COLO668 (cell line): Measurements from ENCODE around the gene TAMM41.
"Not testable (repeated sequence)": the region's sequence is repeated elsewhere in the genome, so short reads cannot be mapped to it uniquely, and the experiment has no call there.

ENCODE experiments used
- DNase-seq: peaks from one replicate; lab custom pipeline; 2025; ENCODE audit not compliant: unreplicated experiment; lab: John Stamatoyannopoulos, UW

TAMM41 gene

DNA sequence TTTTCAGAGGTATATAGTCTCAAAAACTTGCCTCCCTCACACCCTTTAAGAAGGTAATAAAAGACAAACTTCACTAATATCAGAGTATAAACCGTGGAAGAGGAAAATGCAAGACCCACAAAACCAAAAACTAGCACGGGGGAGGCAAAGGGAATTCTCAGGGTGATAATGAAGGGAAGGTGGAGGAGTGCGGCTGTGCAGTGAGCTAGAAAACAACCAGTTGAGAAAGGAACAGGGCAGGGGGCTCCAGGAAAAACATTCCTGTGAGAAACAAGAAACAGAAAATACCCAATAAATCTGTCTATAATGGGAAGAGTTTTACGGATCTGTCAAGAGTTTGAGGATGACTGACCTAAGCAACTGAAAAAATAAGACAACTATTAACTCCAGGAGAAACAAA is 31.6 kb downstream of the TAMM41 start:
- no peak for DNase-seq

DNA sequence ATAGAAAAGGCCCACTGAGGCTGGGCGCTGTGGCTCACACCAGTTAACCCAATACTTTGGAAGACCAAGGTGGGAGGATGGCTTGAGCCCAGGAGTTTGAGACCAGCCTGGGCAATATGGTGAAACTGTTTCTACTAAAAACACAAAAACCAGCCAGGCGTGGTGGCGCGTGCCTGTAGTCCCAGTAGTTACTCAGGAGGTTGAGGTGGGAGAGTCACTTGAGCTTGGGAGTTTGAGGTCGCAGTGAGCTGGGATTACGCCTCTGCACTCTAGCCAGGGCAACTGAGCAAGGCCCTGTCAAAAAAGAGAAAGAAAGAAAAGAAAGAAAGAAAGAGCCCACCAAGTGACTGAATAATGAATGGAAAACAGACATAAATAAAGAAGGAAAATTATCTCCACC is 32.0 kb downstream of the TAMM41 start:
- no peak for DNase-seq

DNA sequence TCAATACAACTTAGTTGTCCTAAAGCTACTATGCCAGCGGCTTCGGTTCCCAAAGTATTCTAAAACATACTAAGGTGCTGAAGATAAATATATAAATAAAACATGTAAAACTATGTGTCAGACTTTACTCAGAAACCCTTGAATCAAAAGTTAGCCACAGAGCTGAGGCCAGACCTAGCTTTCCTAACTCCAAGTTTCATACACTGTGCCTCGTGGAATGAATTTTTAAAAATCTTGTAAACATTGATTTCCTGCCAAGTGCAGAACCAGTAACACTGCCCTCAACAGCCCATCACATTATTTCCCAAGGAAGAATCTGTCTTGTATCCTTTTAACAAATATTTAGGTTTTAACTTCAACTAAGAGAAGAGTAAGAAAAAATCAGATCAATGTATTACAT is 36.4 kb downstream of the TAMM41 start:
- DNase-seq: no peak

DNA sequence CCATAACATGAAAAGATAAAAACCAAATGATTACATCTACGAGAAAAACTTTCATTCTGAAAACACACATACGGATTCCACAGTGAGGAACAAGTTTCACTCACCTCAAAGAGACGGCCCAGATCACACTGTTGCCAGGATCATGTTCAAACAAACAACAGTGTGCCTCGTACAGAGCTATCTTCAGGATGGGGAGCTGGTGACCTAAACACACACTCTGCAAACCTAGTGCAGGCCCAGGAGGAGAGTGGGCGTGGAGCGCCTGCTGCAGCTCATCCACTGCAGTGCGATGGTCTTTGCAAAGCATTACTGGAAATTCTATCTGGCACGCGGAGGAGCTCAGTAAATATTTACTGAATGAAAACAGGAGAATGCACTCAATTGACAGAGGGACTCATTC is 38.5 kb downstream of the TAMM41 start:
- DNase-seq: peak; percentile 7

DNA sequence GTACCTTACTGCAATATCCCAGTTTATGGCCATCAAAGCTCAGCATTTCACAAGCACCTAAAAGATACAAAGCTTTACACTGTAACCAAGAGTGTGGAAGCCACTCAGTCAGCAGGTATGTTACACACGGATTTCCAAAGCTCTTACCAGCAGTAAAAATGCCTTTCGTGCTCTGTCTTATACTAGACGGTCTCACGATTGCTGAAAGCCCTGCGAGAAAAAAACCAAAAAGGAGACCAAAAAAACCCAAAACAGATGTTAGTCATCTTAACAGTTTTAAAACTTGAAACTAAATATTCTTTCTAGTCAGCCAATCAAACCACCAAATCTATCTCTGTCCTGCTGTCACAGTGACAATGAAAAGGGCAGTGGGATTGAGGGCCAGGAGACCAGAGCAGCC is 39.0 kb downstream of the TAMM41 start:
- no peak for DNase-seq

DNA sequence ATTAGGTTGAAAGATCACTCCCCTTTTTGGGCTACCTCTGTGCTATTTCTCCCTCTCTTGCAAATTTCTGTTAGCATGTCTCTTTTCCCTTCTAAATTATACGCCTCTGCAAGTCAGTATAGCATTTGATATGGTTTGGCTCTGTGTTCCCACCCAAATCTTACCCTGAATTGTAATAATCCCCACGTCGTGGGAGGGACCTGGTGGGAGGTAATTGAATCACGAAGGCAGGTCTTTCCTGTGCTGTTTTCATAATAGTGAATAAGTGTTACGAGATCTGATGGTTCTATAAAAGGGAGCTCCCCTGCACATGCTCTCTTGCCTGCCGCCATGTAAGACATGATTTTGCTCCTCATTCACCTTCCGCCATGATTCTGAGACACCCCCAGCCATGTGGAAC is 41.0 kb downstream of the TAMM41 start:
- DNase-seq: no peak

DNA sequence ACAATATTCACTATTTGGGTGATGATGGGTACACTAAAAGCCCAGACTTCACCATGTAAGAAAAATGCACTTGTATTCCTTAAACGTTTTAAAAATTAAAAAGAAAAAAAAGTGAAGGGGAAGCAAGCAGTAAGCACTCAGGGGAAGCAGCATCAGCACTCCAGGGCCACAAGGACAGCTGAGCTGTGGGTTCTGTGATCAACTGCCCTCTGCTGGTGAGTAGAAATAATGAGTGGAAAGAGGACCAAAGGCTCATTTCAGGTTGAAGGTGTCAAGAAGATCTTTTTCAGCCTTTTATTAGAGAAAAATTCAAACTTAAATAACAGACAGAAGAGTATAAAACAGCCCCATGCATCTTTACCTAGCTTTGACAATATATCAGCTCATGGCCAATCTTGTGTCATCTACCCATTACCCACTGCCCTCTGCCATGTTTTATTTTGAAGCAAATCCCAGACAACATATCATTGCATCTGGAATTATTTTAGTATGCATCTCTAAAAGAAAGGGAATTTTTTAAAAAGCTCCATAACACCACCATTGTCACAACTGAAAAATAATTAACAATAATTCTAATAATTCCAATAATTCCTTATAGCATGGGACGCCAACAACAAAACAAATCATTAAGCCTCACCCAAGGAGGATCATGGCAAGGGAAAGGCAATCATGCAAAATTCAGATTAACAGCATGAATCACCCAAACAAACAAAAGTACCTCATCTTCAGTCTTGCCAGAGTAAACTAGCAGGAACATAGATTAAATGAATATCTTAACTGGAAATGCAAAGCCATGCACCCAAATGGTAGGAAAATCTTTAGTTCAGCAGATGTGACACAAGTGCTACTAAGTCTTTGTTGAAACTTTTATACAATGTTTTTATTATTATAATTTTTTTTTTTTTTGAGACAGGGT is 42.5 kb downstream of the TAMM41 start:
- peak; percentile 13 for DNase-seq

DNA sequence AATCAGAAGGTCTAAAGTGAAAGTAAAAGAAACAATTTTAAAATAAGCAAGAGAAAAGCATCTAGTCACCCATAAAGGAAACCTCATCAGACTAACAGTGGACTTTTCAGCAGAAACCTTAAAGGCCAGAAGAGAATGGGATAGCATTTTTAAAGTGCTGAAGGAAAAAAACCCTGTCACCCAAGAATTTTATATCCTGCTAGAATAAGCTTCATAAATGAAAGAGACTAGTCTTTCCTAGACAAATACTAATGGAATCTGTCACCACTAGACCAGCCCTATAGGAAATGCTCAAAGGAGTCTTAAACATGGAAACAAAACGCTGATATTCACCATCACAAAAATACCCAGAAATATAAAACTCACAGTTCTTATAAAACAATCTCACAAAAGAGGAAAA is 46.9 kb downstream of the TAMM41 start:
- DNase-seq: no peak

DNA sequence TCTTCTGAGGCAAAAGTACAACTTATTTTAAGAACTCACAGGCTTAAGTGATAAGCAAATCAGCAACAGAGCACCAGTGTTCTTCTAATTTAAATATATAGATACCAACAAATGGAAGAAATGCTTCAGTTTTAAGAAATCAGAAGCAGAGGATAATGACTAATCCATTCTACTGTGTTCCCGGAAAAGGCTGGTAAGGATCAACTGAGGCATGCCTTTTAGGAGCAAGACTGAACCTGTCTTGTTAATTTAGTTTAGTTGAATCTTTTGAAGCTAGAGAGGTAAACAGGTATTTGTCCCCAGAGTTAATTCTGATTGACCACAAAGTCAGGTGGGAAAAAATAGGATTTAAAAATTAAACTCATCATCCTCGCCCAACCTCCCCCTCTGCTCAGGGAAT is 51.8 kb downstream of the TAMM41 start:
- DNase-seq: no peak

DNA sequence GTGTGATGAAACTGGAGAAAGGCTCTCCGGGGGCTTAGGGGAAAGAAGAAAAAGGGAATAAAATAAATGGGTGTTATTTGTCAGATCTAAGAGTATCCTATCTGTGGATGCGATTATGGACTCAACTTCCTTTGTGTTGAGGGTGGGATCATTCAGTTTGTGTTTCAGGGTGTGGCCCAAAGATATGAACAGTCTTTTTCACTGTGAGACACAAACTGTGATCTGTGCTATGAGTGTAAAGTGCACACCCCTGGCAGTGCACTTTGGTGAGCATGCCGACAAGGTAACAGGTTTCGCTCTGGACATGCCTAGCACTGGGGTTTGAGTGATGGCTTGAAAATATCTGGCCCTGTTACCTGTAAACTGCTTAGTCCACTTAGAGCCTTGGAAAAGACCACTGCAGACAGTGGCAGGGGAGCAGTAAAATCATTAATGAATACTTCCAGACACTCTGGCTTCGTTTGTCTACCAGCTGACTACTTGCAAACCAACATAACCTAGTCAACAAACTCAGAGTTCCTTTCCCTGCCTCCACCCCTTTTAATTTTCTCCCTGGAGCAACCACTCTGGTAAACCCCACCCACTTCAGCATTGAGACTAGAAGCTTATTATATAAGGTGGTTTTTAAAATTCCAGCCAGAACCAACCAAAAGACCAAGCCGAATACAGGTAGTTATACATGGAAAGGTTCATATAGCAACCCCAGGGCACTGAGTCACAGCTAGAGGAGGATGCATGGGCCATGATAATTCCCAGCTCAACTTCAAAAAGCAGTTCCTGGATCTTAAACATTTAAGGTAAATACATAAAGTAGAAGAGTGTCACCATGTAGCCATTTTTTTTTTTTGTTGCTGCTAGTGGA is 55.1 kb downstream of the TAMM41 start:
- DNase-seq: no peak

DNA sequence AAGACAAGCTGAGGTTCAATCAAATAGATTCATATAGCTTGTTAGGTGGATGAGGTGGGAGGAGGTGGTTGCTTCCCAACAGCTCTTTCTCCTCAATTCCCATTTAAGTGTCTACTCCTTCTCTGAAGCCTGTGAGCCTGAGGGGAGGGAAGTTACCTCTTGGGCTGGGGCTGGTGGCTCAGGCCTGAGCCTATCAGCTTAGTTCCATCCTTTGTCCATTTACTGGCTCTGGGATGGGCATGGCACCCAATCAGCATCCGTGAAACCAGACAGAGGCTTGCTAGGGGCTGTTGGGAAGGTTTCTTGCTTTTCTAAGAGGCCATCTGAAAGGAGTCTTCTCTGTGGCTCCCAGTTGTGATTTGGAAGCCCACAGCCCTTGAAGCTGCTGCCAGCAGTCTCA is 57.3 kb downstream of the TAMM41 start:
- no peak for DNase-seq

DNA sequence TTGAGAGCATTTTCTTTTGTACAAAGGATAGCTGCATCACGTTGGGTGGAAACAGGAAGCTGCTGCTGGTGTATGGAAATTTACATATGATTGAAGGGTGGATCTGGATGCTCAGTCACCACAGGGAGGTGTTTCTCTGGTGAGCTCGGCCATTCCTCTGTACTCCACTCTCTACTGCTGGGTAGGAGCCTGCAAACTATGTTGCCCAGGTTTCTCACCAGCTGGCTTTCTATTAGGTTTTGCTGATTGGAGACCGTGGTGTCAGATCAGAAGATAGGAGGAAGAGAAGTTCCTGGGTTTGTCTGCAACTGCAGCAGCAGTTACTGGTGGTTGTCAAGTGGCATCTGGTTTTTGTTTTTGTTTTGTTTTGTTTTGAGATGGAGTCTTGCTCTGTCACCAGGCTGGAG is 61.7 kb downstream of the TAMM41 start:
- no peak for DNase-seq

DNA sequence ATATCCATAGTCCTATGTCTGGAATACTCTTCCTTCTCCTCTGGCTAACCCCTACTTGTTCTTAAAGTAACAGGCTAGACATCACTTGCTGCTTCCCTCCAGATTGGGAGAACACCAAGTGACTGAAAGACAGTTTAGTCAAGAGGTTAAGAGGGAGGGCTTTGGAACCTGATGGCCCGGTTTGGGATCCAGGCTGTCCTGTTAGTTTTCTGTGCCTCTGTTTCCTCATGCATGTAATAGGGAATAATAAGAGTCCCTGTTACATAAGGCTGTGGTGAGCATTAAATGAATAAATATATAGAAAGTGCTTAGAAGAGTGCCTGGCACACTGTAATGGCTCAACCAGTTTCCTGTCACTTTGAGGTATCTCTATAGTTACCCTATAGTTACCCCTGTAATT is 66.3 kb downstream of the TAMM41 start:
- DNase-seq: no peak

DNA sequence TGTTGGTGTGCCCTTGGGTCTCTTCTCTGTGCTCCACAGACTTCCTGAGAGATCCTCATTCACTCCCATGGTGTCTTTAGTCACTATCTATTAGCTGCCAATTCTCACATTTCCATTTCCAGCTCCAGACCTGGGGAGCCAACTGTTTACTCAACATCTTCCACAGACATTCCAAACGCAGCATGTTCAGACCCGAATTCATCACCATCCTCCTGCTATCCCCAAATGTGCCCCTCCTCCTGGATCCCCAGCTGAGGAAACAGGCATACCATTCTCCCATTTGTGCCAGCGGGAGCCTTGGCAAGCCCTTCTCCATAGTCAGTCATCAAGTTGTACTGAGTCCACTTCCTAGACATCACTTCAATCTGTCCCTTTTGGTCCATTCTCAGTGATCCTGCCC is 67.1 kb downstream of the TAMM41 start:
- no peak for DNase-seq

DNA sequence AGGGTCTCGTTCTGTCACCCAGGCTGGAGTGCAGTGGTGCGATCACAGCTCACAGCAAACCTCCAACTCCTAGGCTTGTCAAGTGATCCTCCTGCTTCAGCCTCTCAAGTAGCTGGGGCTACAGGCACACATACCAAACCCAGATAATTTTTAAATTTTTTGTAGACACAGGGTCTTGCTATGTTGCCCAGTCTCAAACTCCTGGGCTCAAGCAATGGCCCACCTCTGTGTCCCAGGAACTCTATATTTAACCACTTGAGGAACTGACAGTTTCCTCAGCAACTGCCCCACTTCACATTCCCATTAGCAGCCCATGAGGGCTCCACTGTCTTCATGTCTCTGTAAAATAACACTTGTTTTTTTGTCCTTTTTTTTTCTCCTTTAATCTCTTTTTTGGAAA is 68.4 kb downstream of the TAMM41 start:
- no peak for DNase-seq

DNA sequence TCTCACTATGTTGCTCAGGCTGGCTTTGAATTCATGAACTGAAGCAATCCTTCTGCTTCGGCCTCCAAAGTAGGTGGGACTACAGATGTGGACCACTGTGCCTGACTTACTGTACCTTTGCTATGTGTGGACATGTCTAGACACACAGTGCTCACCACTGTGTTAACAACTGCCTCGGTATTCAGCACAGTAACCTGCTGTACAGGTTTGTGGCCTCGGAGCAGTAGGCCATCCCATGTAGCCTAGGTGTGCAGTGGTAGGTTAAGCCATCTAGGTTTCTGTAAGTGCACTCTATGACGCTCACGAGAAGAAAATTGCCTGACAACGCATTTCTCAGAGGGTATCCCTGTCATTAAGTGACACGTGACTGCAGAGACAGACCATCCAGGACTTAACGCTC is 70.3 kb downstream of the TAMM41 start:
- no peak for DNase-seq

DNA sequence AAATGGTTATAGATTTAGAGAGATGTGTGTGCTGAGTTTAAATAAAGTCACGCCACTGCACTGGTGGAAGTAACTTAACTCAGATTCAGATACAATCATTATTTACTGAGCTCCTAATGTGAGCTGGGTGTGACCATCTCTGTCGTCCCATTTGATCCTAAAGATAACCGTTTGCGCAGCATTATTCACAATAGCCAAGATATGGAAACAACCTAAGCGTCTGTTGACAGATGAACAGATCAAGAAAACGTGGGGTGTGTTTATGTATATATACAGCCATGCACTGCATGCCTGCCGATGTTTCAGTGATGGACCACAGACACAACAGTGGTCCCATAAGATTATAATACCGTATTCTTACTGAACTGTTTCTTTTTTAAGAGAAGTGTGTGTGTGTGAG is 71.2 kb downstream of the TAMM41 start:
- no peak for DNase-seq

DNA sequence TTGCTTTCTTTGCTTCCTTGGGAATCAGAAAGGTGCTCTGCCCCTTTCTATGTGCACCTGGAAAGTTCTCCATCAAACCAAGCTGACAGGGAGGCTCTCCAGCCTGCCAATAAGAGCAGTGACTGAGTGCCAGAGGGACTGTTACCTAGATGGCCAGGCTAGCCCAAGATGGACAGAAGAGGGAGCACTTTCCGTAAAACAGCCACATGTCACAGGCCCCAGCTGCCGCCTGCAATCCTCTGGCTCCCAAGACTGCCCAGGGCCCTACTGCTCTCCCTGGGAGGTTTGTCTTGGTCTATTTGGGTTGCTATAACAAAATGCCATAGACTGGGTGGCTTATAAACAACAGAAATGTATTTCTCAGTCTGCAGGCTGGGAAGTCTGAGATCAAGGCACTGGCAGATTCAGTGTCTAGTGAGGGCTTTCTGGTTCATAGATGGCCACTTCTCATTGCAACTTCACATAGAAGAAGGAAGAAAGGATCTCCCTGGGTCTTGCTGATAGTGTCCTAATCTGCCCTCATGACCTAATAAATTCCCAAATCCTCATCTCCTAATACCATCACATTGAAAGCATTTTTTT is 72.3 kb downstream of the TAMM41 start:
- peak; percentile 20 for DNase-seq

DNA sequence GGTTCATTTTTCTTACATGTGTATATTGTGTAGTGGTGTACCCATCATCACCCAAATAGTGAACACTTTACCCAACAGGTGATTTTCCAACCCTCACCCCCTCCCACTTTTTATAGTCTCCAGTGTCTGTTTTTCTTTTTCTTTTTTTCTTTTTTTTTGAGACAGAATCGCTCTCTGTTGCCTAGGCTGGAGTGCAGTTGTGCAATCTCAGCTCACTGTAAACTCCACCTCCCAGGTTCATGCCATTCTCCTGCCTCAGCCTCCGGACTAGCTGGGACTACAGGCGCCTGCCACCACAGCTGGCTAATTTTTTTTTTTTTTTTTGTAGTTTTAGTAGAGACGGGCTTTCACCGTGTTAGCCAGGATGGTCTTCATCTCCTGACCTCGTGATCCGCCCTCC is 74.8 kb downstream of the TAMM41 start:
- DNase-seq: not testable (repeated sequence)

DNA sequence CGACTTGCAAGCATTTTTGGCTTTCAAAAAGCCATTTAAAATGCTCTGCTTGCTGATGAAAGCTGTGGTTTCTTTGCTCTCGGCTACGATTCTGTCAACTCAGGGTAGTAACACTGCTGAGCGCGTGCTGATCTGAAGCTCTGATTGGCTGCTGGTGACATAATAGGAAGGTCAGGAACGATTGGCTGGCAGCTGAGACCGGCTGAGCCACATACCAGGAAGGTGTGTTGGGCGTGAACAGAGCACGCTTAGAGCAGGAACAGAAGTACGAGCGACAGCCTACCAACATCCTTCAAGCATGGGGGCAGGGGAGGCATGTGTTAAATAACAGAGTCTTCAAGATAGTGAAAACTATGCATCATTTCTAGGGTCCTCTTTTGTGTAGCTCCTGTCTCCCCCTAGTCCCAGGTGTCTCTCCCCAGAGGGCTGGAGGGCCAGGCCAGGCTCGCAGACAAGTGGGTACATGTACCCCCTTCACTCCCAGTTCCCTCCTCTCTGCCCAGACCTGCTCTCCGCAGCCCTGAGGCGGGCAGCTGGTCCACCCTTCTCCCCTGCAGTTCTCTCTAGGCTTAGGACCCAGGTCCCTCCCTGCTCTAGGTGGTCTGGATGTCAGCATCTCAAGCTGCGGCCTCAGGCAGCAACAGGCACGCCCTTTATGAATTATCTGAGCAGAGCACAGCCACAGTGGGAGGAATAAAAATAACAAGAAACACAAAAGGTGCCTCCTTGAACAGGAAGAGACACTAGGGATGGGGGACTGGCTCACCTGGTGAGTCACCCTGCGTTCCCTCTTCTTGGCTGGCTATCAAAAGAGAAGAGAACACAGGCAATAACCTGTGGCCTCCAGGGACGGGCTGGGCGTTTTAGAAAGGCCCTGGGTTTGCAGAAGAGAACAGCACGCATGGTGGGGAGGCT is 76.0 kb downstream of the TAMM41 start:
- peak; percentile 32 for DNase-seq
